ENCODE data around the gene DCUN1D4.
"Not testable (repeated sequence)": the region's sequence is repeated elsewhere in the genome, so short reads cannot be mapped to it uniquely, and the experiment has no call there.

DCUN1D4 gene

GRCh38 chr4:51894059-51894645, 51.2 kb downstream of the DCUN1D4 start:
- DNase-seq (ENCODE audit: low read depth in 3 of 3), result no peak

- DNase-seq (ENCODE audit: low read depth in 3 of 3), result no peak
Measured at GRCh38 chr4:51895158-51895557, 52.2 kb downstream of the DCUN1D4 start.

GRCh38 chr4:51895816-51896408, 53.0 kb downstream of the DCUN1D4 start:
- peak; percentile 10 to 27 (median 27) for DNase-seq (ENCODE audit: low read depth in 3 of 3)

- DNase-seq (ENCODE audit: low read depth in 3 of 3), result no peak
Measured at GRCh38 chr4:51901363-51901762, 58.4 kb downstream of the DCUN1D4 start.

GRCh38 chr4:51906167-51906958, 63.4 kb downstream of the DCUN1D4 start:
- DNase-seq (ENCODE audit: low read depth in 3 of 3), result no peak

- no peak for DNase-seq (ENCODE audit: low read depth in 3 of 3)
Measured at GRCh38 chr4:51907006-51907669, 64.2 kb downstream of the DCUN1D4 start.

GRCh38 chr4:51909236-51909703, 66.3 kb downstream of the DCUN1D4 start:
- DNase-seq (ENCODE audit: low read depth in 3 of 3), result no peak

GRCh38 chr4:51918251-51918650, 75.3 kb downstream of the DCUN1D4 start:
- no peak for DNase-seq (ENCODE audit: low read depth in 3 of 3)

- DNase-seq (ENCODE audit: low read depth in 3 of 3), result no peak
Measured at GRCh38 chr4:51923343-51923742, 80.4 kb downstream of the DCUN1D4 start.

- DNase-seq (ENCODE audit: low read depth in 3 of 3), result no peak
Measured at GRCh38 chr4:51925307-51925706, 82.4 kb downstream of the DCUN1D4 start.

GRCh38 chr4:51930557-51930956, 87.6 kb downstream of the DCUN1D4 start:
- DNase-seq (ENCODE audit: low read depth in 3 of 3), result no peak

GRCh38 chr4:51931461-51931860, 88.5 kb downstream of the DCUN1D4 start:
- no peak for DNase-seq (ENCODE audit: low read depth in 3 of 3)

- no peak for DNase-seq (ENCODE audit: low read depth in 3 of 3)
Measured at GRCh38 chr4:51932261-51932660, 89.3 kb downstream of the DCUN1D4 start.

- no peak for DNase-seq (ENCODE audit: low read depth in 3 of 3)
Measured at GRCh38 chr4:51932684-51933083, 89.7 kb downstream of the DCUN1D4 start.

- DNase-seq (ENCODE audit: low read depth in 3 of 3), result not testable (repeated sequence)
Measured at GRCh38 chr4:51940460-51940859, 97.5 kb downstream of the DCUN1D4 start.

GRCh38 chr4:51942108-51942832, 99.3 kb downstream of the DCUN1D4 start:
- no peak for DNase-seq (ENCODE audit: low read depth in 3 of 3)

- DNase-seq (ENCODE audit: low read depth in 3 of 3), result no peak
Measured at GRCh38 chr4:51942833-51943215, 99.9 kb downstream of the DCUN1D4 start.

- no peak for DNase-seq (ENCODE audit: low read depth in 3 of 3)
Measured at GRCh38 chr4:51943221-51943620, 100.3 kb downstream of the DCUN1D4 start.

GRCh38 chr4:51958199-51958968, 115.4 kb downstream of the DCUN1D4 start:
- no peak for DNase-seq (ENCODE audit: low read depth in 3 of 3)

- DNase-seq (ENCODE audit: low read depth in 3 of 3), result no peak
Measured at GRCh38 chr4:51960486-51960885, 117.5 kb downstream of the DCUN1D4 start.
